ENCODE data around the gene PRKCA.

PRKCA gene

GRCh38 chr17:66655861-66656260 lies 353.4 kb downstream of the PRKCA start:
- H3K27ac ChIP-seq: no peak overlapping the region
- no peaks in the 10 kb centered on the region for H3K27me3 ChIP-seq (replicated peaks)
- H3K4me3 ChIP-seq (ENCODE audit: low read depth, low read length): no peak overlapping the region
- no peaks in the 10 kb centered on the region for H3K36me3 ChIP-seq (replicated peaks)
- peak; percentile 72 for DNase-seq
- in situ Hi-C loops (cut with HindIII; ENCODE audit: low pct_ligation_motif_present, low sequenced_read_pairs): no loop called here
- TF ChIP-seq, protein P1, sequence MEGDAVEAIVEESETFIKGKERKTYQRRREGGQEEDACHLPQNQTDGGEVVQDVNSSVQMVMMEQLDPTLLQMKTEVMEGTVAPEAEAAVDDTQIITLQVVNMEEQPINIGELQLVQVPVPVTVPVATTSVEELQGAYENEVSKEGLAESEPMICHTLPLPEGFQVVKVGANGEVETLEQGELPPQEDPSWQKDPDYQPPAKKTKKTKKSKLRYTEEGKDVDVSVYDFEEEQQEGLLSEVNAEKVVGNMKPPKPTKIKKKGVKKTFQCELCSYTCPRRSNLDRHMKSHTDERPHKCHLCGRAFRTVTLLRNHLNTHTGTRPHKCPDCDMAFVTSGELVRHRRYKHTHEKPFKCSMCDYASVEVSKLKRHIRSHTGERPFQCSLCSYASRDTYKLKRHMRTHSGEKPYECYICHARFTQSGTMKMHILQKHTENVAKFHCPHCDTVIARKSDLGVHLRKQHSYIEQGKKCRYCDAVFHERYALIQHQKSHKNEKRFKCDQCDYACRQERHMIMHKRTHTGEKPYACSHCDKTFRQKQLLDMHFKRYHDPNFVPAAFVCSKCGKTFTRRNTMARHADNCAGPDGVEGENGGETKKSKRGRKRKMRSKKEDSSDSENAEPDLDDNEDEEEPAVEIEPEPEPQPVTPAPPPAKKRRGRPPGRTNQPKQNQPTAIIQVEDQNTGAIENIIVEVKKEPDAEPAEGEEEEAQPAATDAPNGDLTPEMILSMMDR (IDR thresholded peaks at IDR 0.05; ENCODE audit: low read depth, low read length, missing control alignments): no peak

DNA sequence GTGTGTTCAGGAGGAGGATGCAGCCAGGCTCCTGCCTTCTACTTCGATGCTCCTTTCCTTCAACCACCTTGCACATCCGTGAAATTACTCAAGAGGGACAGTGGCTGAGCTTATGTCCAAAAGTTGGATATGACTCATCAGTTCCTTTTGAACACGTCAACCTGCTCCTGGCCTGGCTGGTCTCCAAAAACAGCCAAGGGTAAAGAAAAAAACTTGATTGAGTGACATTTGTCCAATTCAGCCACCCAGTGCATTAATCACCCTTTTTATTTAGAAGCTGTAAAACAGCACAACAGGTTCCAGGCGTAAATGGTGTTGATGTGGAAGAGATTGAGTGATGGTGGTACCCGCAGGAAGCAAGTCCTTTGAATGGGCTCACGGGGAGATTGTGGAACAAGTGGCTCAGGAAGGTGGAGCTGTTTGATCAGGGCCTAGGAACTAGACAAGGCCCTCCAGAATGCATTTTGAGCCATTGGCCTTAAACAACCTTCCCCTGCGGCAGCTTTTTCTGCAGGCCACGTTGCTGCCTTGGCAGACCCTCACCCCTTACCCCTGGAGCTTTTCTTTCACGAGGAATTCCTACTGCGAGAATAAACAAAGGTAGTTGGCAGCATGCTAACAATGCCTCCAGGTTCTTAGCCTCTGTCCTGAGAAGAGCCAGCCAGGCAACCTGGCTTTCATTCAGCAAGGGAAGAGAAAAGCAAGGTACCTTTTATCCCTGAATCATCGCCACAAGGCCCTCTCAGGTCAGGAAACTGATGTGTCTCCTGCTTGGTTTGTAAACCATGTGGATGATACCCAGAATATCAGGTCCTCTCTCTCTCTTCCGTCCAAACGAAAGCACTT lies 359.2 kb downstream of the PRKCA start:
- DNase-seq: peak; percentile 25
- Histone ChIP-seq H3K4me3 (ENCODE audit: low read depth, low read length) (no peak overlapping the region), H3K36me3 (replicated peaks) (no peaks in the 10 kb centered on the region), H3K27me3 (replicated peaks) (no peaks in the 10 kb centered on the region), H3K27ac (no peak overlapping the region)
- in situ Hi-C loops (cut with HindIII; ENCODE audit: low pct_ligation_motif_present, low sequenced_read_pairs): no loop called here
- TF ChIP-seq, protein P1 (IDR thresholded peaks at IDR 0.05; ENCODE audit: low read depth, low read length, missing control alignments): no peak

DNA sequence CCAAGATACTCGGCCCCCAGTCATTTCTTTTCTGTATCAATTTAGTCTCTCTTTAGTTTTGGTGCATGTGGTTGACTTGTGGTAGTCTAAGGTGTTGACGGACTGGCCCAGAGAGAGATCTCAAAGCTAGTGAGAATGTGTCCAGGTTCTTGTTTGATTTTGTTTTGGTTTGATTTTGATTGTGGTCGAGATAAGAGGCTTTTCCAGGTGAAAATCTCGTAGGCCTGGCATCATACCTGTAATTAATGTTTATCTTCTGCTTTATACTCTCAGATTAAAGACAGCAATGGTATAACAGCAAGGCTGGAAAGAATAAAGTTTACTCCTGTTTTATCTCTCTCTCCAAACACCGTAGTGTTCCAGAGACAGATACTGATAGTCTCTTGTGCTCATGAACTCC lies 360.1 kb downstream of the PRKCA start:
- Histone ChIP-seq H3K4me3 (ENCODE audit: low read depth, low read length) (no peak overlapping the region), H3K27ac (no peak overlapping the region), H3K36me3 (replicated peaks) (no peaks in the 10 kb centered on the region), H3K27me3 (replicated peaks) (no peaks in the 10 kb centered on the region)
- in situ Hi-C loops (cut with HindIII; ENCODE audit: low pct_ligation_motif_present, low sequenced_read_pairs): no loop called here
- no peak for DNase-seq
- TF ChIP-seq, protein P1 (IDR thresholded peaks at IDR 0.05; ENCODE audit: low read depth, low read length, missing control alignments): no peak

GRCh38 chr17:66663041-66663606 lies 360.7 kb downstream of the PRKCA start:
- DNase-seq: no peak
- Histone ChIP-seq H3K27me3 (replicated peaks) (no peaks in the 10 kb centered on the region), H3K27ac (no peak overlapping the region), H3K36me3 (replicated peaks) (no peaks in the 10 kb centered on the region), H3K4me3 (ENCODE audit: low read depth, low read length) (no peak overlapping the region)
- in situ Hi-C loops (cut with HindIII; ENCODE audit: low pct_ligation_motif_present, low sequenced_read_pairs): no loop called here
- TF ChIP-seq, protein P1 (IDR thresholded peaks at IDR 0.05; ENCODE audit: low read depth, low read length, missing control alignments): no peak

DNA sequence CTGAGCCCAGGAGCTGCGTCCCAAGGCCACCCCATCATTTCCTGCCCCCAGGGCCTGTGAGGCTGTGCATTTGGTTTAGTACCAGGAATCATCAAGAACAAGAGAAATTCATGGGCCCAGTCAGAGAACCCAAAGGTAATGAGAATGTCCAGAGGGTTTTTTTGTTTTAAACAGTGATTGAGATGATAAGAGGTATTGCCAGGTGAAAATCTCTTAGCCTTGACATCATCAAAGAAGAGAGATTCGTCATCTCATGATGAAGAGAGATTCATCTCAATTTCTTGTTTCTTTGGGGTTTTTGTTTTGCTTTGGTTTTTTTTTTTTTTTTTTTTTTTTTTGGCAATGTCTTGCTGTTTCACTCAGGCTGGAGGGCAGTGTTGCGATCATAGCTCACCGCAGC lies 361.9 kb downstream of the PRKCA start:
- TF ChIP-seq, protein P1 (IDR thresholded peaks at IDR 0.05; ENCODE audit: low read depth, low read length, missing control alignments): no peak
- in situ Hi-C loops (cut with HindIII; ENCODE audit: low pct_ligation_motif_present, low sequenced_read_pairs): no loop called here
- DNase-seq: no peak

More for the DNA sequence above, 361.9 kb downstream of the PRKCA start:
- Histone ChIP-seq H3K36me3 (replicated peaks) (no peaks in the 10 kb centered on the region), H3K4me3 (ENCODE audit: low read depth, low read length) (no peak overlapping the region), H3K27ac (no peak overlapping the region), H3K27me3 (replicated peaks) (no peaks in the 10 kb centered on the region)

All from brain microvascular endothelial cell (primary cell).